HepG2 (cell line): ENCODE measurements around the gene MED13L. TPM values are rescaled to one million over a fixed set of nuclear protein-coding genes. Genes with fewer than 3 reads are reported as not detected.

Experiments used
- ATAC-seq: fragments of 200-7000 bp; cut with Tn5 transposase; 3 replicates; pipeline ENCODE4 v1.9.1; 2020; ENCODE audit warnings: mild to moderate bottlenecking, moderate library complexity
- BruUV-seq: library from RNA; stranded (reverse); fragments of 400-500 nt; replicated peaks from 2 replicates; lab custom pipeline; 2021; lab: Mats Ljungman, UMichigan
- CTCF ChIA-PET: fragments of 300-600 bp; formaldehyde crosslinking; extraction: SDS; loops from one replicate; lab custom pipeline; 2021; ENCODE audit warnings: low total read pairs, inconsistent platforms, low intra/inter-chr PET ratio; lab: Yijun Ruan, JAX
- POLR2A ChIA-PET: fragments of 350-600 bp; sonication (Branson Sonifier 250); formaldehyde crosslinking; loops from one replicate; lab custom pipeline; 2020; ENCODE audit warnings: antibody characterized with exemption, inconsistent platforms; lab: Yijun Ruan, JAX
- DNase-seq: peaks from one replicate; pipeline ENCODE4 v3.0.0-alpha.2; 2015; ENCODE audit warnings: low spot score
- FAIRE-seq: peaks from 3 replicates; lab custom pipeline; 2011; peaks lifted over from hg19 to GRCh38; lab: Jason Lieb, UNC
- H2AFZ ChIP-seq: one replicate; pipeline ENCODE4 v1.6.1; 2011; ENCODE audit warnings: low read length, inconsistent platforms
- H3K27ac ChIP-seq: fragments of 300-600 bp; 3 replicates; pipeline ENCODE4 v1.8.0; 2011; ENCODE audit warnings: mixed run types, mild to moderate bottlenecking, mixed read lengths, low read length, inconsistent platforms; ENCODE audit not compliant: insufficient read depth; ENCODE audit errors: extremely low read length
- H3K27me3 ChIP-seq, 2 experiments: fragments of 200-600 bp in 1 of 2; 2 replicates in 1 of 2; 3 replicates in 1 of 2; pipeline versions ENCODE4 v1.6.0 to v1.8.0; 2011; ENCODE audit warnings: low read length in 2 of 2, mild to moderate bottlenecking in 2 of 2, moderate library complexity in 2 of 2, inconsistent platforms in 1 of 2; ENCODE audit not compliant: insufficient read depth in 2 of 2, control insufficient read depth in 1 of 2
- H3K36me3 ChIP-seq, 2 experiments: fragments of 200-600 bp in 1 of 2; replicated peaks in 1 of 2; 2 replicates in 1 of 2; 3 replicates in 1 of 2; pipeline versions ENCODE4 v1.5.1 to v1.8.0; 2011; ENCODE audit warnings: low read length in 2 of 2, inconsistent platforms in 1 of 2; ENCODE audit not compliant: insufficient read depth in 2 of 2, control insufficient read depth in 1 of 2
- H3K4me1 ChIP-seq: 2 replicates; pipeline ENCODE4 v1.5.1; 2012; ENCODE audit warnings: low read length, inconsistent platforms; ENCODE audit not compliant: insufficient read depth
- H3K4me2 ChIP-seq: 2 replicates; pipeline ENCODE4 v1.6.0; 2011; ENCODE audit warnings: low read depth, low read length, inconsistent platforms
- H3K4me3 ChIP-seq, 3 experiments: fragments of 200-600 bp in 1 of 3; sonication (generic), shearing (Covaris generic) in 1 of 3; replicated peaks in 1 of 3; 2 replicates each; pipeline ENCODE4 v1.5.1; 2011 to 2016; ENCODE audit warnings: low read length in 3 of 3, inconsistent platforms in 2 of 3, low read depth in 2 of 3, mild to moderate bottlenecking in 2 of 3, control low read depth in 1 of 3, mixed read lengths in 1 of 3; ENCODE audit not compliant: insufficient read depth in 1 of 3
- H3K79me2 ChIP-seq: one replicate; pipeline ENCODE4 v1.6.1; 2011; ENCODE audit warnings: low read length, inconsistent platforms; ENCODE audit not compliant: insufficient read depth
- H3K9ac ChIP-seq: 2 replicates; pipeline ENCODE4 v1.6.0; 2011; ENCODE audit warnings: mild to moderate bottlenecking, low read depth, low read length, inconsistent platforms; ENCODE audit not compliant: insufficient read depth
- H3K9me3 ChIP-seq: 2 replicates; pipeline ENCODE4 v1.5.1; 2012; ENCODE audit warnings: mild to moderate bottlenecking, low read length
- H4K20me1 ChIP-seq: 2 replicates; pipeline ENCODE4 v1.6.0; 2011; ENCODE audit warnings: inconsistent platforms, mild to moderate bottlenecking, low read length, moderate library complexity; ENCODE audit not compliant: insufficient read depth
- ATF7 ChIP-seq, 2 experiments: fragments of 450-650 bp in 1 of 2; sonication (generic) in 1 of 2; formaldehyde crosslinking in 1 of 2; IDR thresholded peaks; 2 replicates each; pipeline versions ENCODE4 v1.4.0 to v1.6.1; 2016 to 2020; ENCODE audit warnings: antibody characterized with exemption in 1 of 2, mild to moderate bottlenecking in 1 of 2, missing genetic modification reagents in 1 of 2
- CREB1 ChIP-seq, 2 experiments: fragments of 450-650 bp in 1 of 2; IDR thresholded peaks; 2 replicates each; pipeline ENCODE4 v1.6.1; 2016 to 2017; ENCODE audit warnings: control low read depth in 1 of 2, mild to moderate bottlenecking in 1 of 2, missing compliant biosample characterization in 1 of 2, missing genetic modification characterization in 1 of 2
- DR1 ChIP-seq: sonication (generic); formaldehyde crosslinking; IDR thresholded peaks from 2 replicates; pipeline ENCODE4 v1.8.0; 2021; ENCODE audit warnings: mild to moderate bottlenecking, missing genetic modification reagents, inconsistent platforms
- HHEX ChIP-seq: IDR thresholded peaks from 2 replicates; pipeline ENCODE4 v1.6.1; 2016; ENCODE audit warnings: control low read depth
- RBM39 ChIP-seq: fragments of 200-400 bp; formaldehyde crosslinking; IDR thresholded peaks from one replicate; pipeline ENCODE4 v1.6.1; 2018; ENCODE audit warnings: antibody characterized with exemption, mild to moderate bottlenecking, low read depth, low read length; ENCODE audit not compliant: poor library complexity, severe bottlenecking
- WGBS: methylation state at CpG from one replicate; pipeline ENCODE4 v1.1.6; 2017; ENCODE audit warnings: low lambda C conversion rate; 5-methylcytosine and 5-hydroxymethylcytosine counted together
- in situ Hi-C: cut with HindIII; loops from 2 replicates; pipeline ENCODE4 v1.10.0; 2017; ENCODE audit warnings: low pct_unique_long_range_greater_than_20kb; ENCODE audit not compliant: extremely low pct_ligation_motif_present
- intact Hi-C: fragments of 100-400 bp; cut with micrococcal nuclease; formaldehyde crosslinking; loops from one replicate; pipeline ENCODE4 v1.10.0; 2022; ENCODE audit not compliant: unreplicated experiment
- polyA plus RNA-seq, 8 experiments: library from polyadenylated mRNA; depleted of rRNA in 3 of 8; stranded (reverse) in 7 of 8; unstranded in 1 of 8; fragments of >200 nt; fragmentation: Illumina TruSeq in 4 of 8; extraction: Trizol in 4 of 8; gene quantifications; 2 replicates each; pipeline versions ENCODE4 v1.2.1 to v1.2.3, GENCODE V29; 2011 to 2016; ENCODE audit warnings: low read depth in 4 of 8, missing spikeins in 1 of 8, mixed read lengths in 1 of 8; ENCODE audit not compliant: insufficient read depth in 1 of 8
- total RNA-seq, 5 experiments: library from RNA; depleted of rRNA; stranded (reverse); fragments of >200 nt; fragmentation: Illumina TruSeq; extraction: Trizol; gene quantifications; 2 replicates each; pipeline ENCODE4 v1.2.3, GENCODE V29; 2016; ENCODE audit warnings: low read depth in 1 of 5
- TF ChIP-seq, protein P1 (sequence below): IDR thresholded peaks from 2 replicates; pipeline ENCODE4 v1.6.1; 2016; ENCODE audit warnings: mild to moderate bottlenecking, missing biosample characterization, missing genetic modification reagents

MED13L gene
- total and polyA plus RNA-seq, 2 of the 13 experiments (the other 11 are each of a cell fraction or from before 2014, with no cell fraction given) = 24.8 to 38.9 TPM

DNA sequence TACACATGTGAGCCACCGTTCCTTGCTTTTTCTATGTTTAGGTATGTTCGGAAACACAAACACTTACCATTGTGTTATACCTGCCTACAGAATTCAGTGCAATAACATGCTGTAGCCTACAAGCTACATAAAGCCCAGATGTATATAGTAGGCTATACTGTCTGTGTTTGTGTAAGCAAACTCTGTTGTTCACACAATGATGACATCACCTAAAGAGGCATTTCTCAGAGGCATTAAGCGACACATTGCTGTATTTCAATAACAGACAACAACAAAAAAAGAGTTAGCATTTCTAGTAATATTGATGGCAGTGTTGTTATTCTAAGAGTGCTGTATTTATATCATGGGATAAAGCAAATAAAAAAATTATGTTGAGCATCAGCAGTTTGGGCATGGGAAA is 70.2 kb downstream of the MED13L start:
- Histone ChIP-seq H3K4me2 (no peak overlapping the region), H3K36me3 (no peaks in the 10 kb centered on the region; a peak in 1 of 5 replicates), H3K4me3 (no peak overlapping the region), H4K20me1 (no peaks in the 10 kb centered on the region; the same call in 1 of the 2 replicates), H3K9ac (no peak overlapping the region), H3K27me3 (no peaks in the 10 kb centered on the region)
- CTCF ChIA-PET = no interaction called here
- ATAC-seq = no peak
- no TSS peak for BruUV-seq
- intact Hi-C loops = no loop called here
- TF ChIP-seq RBM39 (no peak), ATF7 (IDR thresholded peaks at IDR 0.05) (peak; percentile 87), ATF7 (CRISPR knock-in tag; IDR thresholded peaks at IDR 0.05) (no peak), CREB1 (IDR thresholded peaks at IDR 0.05) (peak; percentile 35; the same call in 1 of the 2 replicates), CREB1 (CRISPR knock-in tag; IDR thresholded peaks at IDR 0.05) (no peak)
- TF ChIP-seq, all 625 proteins: peak for 2
- no peak for FAIRE-seq
- H3K79me2 ChIP-seq = peaks cover 21% of the 10 kb centered on the region
- DNase-seq = no peak
- no peaks in the 10 kb centered on the region for H3K9me3 ChIP-seq
- no peak overlapping the region for H3K27ac ChIP-seq
- H2AFZ ChIP-seq = no peak overlapping the region
- no peaks in the 10 kb centered on the region for H3K4me1 ChIP-seq
- 98% methylated on average over 3 of the region's 3 CpGs for WGBS
- POLR2A ChIA-PET = no interaction called here
- in situ Hi-C loops = no loop called here

DNA sequence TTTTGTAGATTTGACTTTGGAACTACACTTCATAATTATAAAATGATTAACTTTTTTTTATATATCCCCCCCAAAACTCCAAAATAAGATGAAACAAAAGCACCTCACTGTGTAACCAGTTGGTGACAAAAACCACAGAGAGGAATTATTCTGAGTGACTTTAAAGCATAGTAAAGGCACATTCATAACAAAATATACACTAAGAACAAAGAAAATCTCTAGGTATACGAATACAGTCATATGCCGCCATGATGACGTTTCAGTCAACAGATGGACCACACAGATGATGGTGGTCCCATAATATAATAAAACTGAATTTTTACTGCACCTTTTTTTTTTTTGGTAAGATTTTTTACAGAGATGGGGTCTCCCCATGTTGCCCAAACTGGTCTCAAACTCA is 70.7 kb downstream of the MED13L start:
- ATAC-seq (no peak), FAIRE-seq (no peak), DNase-seq (no peak)
- 95% methylated on average over 3 of the region's 3 CpGs for WGBS
- Histone ChIP-seq H3K4me1 (no peaks in the 10 kb centered on the region), H3K4me3 (no peak overlapping the region), H4K20me1 (no peaks in the 10 kb centered on the region; the same call in 1 of the 2 replicates), H3K79me2 (peaks cover 17% of the 10 kb centered on the region), H3K4me2 (no peak overlapping the region), H3K9ac (no peak overlapping the region), H3K27me3 (no peaks in the 10 kb centered on the region), H3K27ac (no peak overlapping the region), H3K36me3 (no peaks in the 10 kb centered on the region; a peak in 1 of 5 replicates), H3K9me3 (no peaks in the 10 kb centered on the region), H2AFZ (no peak overlapping the region)
- TF ChIP-seq DR1 (CRISPR knock-in tag) (no peak), HHEX (CRISPR knock-in tag) (no peak)
- TF ChIP-seq, protein P1, sequence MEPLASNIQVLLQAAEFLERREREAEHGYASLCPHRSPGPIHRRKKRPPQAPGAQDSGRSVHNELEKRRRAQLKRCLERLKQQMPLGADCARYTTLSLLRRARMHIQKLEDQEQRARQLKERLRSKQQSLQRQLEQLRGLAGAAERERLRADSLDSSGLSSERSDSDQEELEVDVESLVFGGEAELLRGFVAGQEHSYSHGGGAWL (CRISPR knock-in tag) = no peak
- intact Hi-C loops (no loop called here), in situ Hi-C loops (no loop called here)
- ChIA-PET POLR2A (no interaction called here), CTCF (no interaction called here)
- BruUV-seq = no TSS peak
